GM12891 (cell line): Measurements from ENCODE around the gene LAPTM5.
"Not testable (repeated sequence)": the region's sequence is repeated elsewhere in the genome, so short reads cannot be mapped to it uniquely, and the experiment has no call there.

Experiments
- POLR2A ChIP-seq: IDR thresholded peaks from 2 replicates; pipeline ENCODE4 v1.6.1; 2011; ENCODE audit warnings: low read depth, low read length, control low read depth
- POLR2AphosphoS5 ChIP-seq: IDR thresholded peaks from 2 replicates; pipeline ENCODE4 v1.6.1; 2011; ENCODE audit warnings: low read depth, low read length, control low read depth

GRCh38 chr1:30766948-30767347 lies 9.4 kb upstream of the LAPTM5 start:
- not testable (repeated sequence) for TF ChIP-seq POLR2A, POLR2AphosphoS5
